Hindlimb muscle (tissue), 1 donor: ENCODE measurements around the gene QSOX2. TPM values are rescaled to one million over a fixed set of nuclear protein-coding genes. Genes with fewer than 3 reads are reported as not detected.

ENCODE experiments used
- DNase-seq: peaks from one replicate; pipeline ENCODE4 v3.0.0-alpha.2; 2013
- polyA plus RNA-seq: library from polyadenylated mRNA; unstranded; fragments of 120-200 nt; gene quantifications from one replicate; pipeline ENCODE4 v1.2.1, GENCODE V29; 2013; ENCODE audit not compliant: insufficient read length

QSOX2 gene
- polyA plus RNA-seq, 1 donor: 8.3 TPM

DNA sequence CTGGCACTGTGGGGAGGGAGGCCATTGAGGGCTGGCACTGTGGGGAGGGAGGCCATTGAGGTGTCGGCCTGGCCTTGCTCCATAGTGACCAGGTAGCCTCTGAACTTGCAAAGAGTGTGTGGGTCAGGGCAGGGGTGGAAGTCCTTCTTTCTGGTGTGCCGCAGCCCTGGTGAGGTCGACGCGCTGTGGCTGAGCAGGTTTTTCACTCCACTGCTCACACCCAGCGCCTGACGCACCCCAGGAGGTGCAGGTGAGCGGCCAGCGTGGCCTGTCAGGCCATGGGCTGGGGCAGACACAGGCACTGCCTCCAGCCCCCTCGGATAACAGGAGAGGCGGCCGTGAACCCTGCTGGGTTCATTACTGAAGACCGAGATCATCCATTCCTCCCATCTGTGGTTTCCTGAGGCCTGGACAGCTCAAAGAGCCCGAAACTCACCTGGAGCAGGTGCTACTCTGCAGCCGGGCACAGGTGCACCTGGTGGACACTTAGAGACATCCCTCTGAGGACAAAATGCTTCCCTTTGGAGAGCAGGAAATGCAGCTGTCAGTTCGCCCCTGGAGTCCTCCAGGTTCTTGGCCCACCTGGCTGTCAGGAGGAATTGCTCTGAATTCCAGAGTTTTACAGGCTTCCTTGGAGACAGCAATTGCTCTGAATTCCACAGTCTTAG lies 73.1 kb downstream of the QSOX2 start:
- no peak for DNase-seq

DNA sequence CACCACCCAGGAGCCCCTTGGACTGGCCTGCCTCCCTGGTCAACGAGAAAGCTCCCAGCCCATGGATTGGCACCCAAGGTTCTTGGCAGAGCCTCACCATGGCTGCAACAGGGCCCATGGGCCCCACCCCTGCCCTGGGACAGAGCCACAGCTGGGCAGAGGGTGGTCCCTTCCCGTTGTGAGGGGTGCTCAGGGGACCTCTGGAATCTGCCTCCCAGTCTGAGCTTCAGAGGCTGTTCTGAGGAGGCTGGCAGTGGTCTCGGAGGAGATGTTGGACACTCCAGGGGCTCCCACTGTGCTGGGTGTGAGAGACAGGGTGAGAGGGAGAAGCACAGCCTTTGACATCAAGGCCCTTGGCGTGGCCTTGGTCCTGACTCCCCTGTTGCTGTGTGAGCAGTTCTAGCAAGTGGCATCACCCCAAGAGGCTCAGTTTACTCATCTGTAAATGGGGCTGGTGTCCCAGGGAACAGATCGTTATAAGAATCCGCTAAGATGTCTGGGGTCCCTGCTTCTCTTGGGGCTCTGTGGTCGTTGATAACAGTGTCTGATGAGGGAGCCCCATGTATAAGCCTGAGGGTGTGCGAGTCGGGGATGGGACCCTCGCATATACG lies 73.7 kb downstream of the QSOX2 start:
- DNase-seq: no peak

DNA sequence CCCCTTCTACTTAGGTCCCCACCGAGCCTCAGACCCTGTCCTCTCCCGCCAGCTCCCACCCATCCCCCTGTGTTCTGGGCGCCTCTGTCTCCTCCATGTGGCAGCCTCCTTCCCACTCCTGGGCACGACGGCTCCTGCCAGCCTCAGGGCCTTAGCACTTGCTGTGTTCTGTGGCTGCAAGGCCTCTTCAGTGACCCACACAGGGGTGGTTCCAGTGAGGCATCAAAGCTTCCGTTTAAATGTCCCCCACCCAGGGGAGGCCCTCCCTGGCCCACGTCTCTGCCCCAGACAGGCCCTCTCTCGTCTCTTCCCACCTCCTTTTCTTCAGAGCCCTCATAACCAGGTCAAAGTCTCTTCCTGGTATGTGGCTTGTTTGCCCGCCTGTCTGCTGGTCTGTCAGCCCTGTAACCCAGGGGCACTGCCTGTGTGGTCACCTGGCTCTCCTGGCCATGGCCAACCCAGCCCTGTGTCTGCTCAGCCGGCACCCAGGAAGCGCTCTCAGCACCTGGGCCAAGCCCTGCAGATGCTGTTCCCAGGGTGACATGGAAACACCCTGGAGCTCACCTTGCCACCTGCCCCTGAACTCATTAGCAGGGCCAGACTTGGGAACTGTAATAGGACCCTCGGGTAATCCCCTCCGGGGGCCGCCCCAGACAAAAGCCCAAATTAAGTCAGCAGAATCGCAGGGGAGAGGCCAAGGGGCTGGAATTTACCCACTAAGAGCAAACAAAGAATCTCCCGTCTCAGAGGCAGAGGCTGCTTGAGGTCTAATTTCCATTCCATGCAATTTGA lies 74.4 kb downstream of the QSOX2 start:
- DNase-seq: no peak

DNA sequence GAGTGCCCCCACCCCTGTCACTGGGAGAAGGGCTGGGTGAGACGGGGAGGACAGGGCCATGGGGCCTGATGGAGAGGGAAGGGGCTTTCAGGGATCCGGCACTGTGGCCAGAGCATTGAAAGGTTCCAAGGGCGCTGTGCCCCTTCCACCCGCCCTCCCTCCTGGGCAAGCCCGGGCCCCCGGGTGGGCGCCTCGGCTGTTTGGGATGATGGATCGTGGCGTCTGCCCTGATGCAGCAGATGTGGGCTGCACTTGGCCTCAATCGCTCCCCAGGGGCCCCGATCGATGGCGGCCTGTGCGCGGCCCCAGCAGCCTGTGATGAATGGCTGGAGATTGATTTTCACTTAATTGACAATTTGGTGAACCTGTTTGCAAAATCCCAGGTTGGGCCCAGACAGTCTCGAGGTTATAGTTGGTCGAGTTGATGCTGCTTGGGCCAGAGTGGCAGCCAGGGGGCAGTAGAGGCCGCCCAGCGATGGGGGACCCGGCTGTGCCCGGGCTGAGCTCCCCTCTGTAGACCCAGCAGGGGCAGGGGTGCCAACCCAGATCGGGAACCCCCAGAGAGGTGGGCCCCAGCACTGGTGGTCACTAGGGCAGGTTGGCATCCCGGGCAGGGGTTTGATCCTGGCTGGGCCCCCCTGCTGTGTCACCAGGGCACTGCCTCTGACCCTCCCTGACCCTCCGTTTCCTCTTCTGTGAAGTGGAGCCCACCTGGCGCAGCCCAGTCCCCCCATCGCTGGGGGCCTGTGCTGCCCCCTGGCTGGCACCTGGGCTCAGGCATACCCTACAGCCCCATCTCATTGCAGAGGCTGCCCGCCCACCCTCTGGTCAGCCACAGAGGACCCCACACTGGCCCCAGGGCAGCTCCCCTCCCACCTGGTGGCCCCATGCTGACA lies 75.4 kb downstream of the QSOX2 start:
- no peak for DNase-seq

DNA sequence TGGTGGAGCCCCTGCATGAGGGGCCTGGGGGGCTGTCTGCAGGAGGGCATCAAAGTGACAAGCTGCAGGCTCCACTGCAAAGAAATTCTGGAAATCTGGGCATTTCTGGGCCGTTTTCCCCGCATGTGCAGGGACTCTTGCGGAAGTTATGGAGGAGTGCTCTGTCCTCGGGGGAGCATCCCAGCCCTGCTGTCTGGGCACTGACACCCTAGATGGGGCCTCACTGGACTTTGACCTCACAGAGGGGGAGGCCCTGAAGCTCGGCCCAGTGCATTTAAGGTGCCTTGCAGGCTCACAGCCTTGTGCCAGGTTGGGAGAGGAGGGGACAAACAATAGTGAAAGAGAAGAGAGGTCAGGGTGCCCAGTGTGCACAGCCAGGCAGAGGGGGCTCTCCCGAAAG lies 76.1 kb downstream of the QSOX2 start:
- DNase-seq: no peak

DNA sequence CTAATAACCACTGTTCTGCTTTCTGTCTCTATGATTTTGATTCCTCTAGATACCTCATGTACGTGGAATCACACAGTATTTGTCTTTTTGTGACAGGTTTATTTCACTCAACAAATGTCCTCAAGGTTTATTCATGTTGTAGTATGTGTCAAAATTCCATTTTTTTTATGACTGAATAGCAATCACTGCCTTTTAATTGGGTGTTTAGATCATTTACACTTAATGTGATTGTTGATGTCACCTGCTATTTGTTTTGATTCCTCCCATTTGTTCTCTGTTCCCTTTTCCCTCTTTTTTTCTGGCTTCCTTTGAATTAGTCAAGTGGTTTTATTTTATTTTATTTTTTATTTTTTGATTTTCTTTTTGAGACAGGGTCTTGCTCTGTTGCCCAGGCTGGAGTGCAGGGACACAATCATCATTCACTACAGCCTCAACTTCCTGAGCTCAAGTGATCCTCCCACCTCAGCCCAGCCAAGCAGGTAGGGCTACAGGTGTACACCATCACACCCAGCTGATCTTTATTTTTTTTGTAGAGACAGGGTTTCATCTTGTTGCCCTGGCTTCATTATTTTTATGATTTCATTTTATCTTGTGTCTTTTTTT lies 82.3 kb downstream of the QSOX2 start:
- no peak for DNase-seq

DNA sequence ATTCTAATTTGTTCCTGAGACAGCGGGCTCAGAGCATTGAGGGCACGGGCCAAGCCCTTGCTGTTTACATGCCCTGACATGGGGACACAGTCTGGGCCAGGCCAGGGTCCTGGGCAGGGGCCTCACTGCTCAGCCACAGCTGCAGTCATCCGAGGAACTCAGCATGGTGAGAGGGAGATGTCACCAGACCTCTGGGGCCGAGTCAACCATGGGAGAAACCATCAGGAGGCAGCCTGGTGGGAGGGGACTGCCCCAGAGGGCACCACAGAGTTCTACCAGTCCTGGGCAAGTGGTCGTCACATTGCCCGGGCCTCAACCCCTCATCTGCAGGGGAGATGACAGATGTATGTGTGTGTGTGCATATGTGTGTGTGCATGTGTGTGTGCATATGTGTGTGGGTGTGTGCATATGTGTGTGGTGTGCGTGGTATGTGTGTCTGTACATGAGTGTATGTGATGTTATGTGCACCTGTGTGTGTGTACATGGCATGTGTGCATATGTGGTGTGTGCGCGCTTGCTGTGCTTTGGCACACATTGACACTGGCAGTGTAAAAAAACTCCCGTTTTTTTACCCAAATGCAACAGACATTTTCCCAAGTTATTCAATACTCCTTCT lies 84.5 kb downstream of the QSOX2 start:
- DNase-seq: no peak

DNA sequence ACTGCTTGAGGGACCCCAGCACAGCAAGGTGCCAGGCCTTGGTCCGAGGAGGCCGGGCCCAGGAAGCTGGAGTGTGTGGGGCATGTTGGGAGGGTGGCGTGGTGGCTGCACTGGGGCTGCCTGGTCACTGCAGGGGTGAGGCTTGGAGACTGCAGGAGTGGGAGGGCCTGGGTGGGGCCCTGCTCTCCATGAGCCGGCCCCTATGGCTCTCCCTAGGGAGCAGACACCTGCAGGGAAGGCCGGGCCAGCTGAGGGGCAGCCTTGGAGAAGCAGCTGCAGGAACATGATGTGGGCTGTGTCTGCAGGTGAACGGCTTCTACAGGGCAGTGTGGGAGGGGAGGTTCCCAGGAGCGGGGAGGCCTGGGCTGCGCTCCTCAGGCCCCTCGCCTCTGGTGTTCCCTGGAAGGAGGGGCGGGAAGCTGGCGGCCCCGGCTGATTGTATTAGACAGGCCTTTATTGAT lies 85.2 kb downstream of the QSOX2 start:
- no peak for DNase-seq

DNA sequence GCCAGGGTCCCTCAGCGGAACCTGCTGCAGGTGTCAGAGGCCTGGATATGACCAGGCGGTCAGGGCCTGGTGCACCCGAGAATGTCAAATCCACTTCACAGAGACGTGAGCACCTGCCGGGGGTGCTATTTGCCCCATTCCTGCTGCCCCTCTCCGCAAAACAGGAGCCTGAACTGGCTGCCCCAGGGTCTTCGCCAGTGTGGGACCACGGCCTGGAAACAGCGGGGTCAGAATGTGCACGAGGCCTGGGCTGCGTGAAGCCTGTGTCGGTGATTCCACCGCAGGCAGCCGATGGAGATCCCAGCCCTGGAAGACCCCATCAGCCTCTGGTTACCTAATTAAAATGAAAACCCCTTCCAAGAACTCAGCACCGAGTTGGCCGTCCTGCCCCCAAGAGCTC lies 85.8 kb downstream of the QSOX2 start:
- no peak for DNase-seq

DNA sequence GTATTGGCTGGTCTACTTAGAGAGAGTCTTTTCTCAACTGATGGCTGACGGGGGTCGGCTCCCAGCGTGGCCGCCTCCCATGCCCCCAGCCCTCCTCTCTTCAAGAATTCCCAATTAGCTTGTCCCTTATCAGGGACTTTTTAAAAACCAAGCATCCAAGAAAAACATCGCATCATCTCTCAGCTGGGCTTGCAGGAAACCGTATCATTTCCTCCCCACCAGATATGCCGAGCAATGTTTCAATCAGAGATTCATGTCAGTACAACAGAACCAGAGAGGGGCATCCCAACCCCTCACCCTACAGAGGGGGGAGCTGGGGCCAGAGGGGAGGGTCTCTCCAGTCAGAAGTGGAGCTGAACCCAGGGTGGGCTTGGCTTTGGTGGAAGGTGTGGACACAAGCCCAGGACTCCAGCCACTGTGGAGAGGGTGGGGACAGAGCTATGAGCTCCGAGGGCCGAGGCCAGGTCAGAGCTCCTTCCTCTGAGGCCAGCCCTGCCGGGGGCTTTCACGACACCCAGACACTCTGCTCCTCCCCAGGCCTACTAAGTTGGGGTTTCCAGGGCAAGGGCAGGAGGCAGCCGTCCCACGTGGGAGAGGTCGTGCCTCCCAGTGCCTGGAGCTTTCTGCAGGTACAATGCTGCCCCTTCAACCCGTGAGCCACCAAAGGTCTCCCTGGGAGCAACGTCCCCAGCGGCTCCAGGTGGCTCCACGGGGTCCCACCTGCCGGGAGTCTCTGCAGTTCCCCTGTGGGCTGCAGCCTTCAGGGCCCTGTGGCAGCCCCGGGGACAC lies 87.9 kb downstream of the QSOX2 start:
- no peak for DNase-seq

Other genes starting within 250 kb of the QSOX2 start
- gene NACC2, start 150.5 kb downstream of the QSOX2 start, polyA plus RNA-seq: 16.0 TPM
- gene TMEM250, start 126.9 kb downstream of the QSOX2 start, polyA plus RNA-seq: 27.2 TPM
- not detected for gene LHX3, start 40.7 kb downstream of the QSOX2 start, polyA plus RNA-seq
- gene CCDC187, start 58.3 kb upstream of the QSOX2 start, polyA plus RNA-seq: 0.04 TPM
- gene GPSM1, start 81.7 kb upstream of the QSOX2 start, polyA plus RNA-seq: 28.5 TPM
- gene DNLZ, start 117.9 kb upstream of the QSOX2 start, polyA plus RNA-seq: 10.5 TPM
- 1.1 TPM for gene CARD9, start 127.9 kb upstream of the QSOX2 start, polyA plus RNA-seq
- 7.8 TPM for gene SNAPC4, start 154.4 kb upstream of the QSOX2 start, polyA plus RNA-seq
- 31.5 TPM for gene ENTR1, start 164.8 kb upstream of the QSOX2 start, polyA plus RNA-seq
- gene PMPCA, start 164.8 kb upstream of the QSOX2 start, polyA plus RNA-seq: 39.9 TPM
- 13.7 TPM for gene INPP5E, start 194.0 kb upstream of the QSOX2 start, polyA plus RNA-seq
- gene SEC16A, start 237.2 kb upstream of the QSOX2 start, polyA plus RNA-seq: 38.4 TPM